ENCODE results near the gene SMARCA1.

DNA sequence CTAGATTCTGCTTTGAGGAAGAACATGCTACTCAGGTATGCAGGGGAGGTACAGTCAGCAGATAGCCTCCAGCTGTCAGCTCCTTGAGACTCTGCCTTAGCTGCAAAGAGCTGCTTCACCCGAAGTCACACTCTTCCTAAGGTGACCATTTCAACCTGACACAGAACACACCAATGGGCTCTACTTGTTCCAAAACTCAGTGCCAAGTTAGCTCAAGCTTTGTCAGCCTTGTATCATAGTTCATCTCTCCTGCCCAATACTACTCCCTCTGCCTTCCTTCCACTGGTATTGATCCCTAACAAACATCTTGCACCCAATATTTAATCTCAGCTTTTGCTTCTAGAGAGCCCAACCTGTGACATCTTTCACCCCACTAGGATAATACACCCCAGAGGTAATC is 7.8 kb upstream of the SMARCA1 start:
- TF ChIP-seq, protein P1, sequence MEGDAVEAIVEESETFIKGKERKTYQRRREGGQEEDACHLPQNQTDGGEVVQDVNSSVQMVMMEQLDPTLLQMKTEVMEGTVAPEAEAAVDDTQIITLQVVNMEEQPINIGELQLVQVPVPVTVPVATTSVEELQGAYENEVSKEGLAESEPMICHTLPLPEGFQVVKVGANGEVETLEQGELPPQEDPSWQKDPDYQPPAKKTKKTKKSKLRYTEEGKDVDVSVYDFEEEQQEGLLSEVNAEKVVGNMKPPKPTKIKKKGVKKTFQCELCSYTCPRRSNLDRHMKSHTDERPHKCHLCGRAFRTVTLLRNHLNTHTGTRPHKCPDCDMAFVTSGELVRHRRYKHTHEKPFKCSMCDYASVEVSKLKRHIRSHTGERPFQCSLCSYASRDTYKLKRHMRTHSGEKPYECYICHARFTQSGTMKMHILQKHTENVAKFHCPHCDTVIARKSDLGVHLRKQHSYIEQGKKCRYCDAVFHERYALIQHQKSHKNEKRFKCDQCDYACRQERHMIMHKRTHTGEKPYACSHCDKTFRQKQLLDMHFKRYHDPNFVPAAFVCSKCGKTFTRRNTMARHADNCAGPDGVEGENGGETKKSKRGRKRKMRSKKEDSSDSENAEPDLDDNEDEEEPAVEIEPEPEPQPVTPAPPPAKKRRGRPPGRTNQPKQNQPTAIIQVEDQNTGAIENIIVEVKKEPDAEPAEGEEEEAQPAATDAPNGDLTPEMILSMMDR (IDR thresholded peaks at IDR 0.05 in 2 of 3, conservative IDR thresholded peaks at IDR 0.05 in 1 of 3; ENCODE audit: borderline replicate concordance in 1 of 3, insufficient read depth in 1 of 3, low read depth in 2 of 3, low read length in 2 of 3), result no peak
- no peak for TF ChIP-seq POLR2AphosphoS5 (IDR thresholded peaks at IDR 0.05; ENCODE audit: low read depth, low read length)
- no peak for TF ChIP-seq MAX (IDR thresholded peaks at IDR 0.05)
- no peak for TF ChIP-seq POLR2A (IDR thresholded peaks at IDR 0.05; ENCODE audit: borderline replicate concordance, extremely low read depth, insufficient read depth, insufficient read length)
- no peak for TF ChIP-seq CEBPB (IDR thresholded peaks at IDR 0.05; ENCODE audit: low read depth)

Measured in HCT116 (cell line).